GF-D8 (cell line): ENCODE results near the gene TTC32.
"Not testable (repeated sequence)": the region's sequence is repeated elsewhere in the genome, so short reads cannot be mapped to it uniquely, and the experiment has no call there.

Source experiments
- DNase-seq: peaks from one replicate; lab custom pipeline; 2025; lab: John Stamatoyannopoulos, UW

TTC32 gene

GRCh38 chr2:19899985-19900930 is 1.5 kb downstream of the TTC32 start:
- no peak for DNase-seq

GRCh38 chr2:19898592-19899329 is 3.0 kb downstream of the TTC32 start:
- peak; percentile 31 for DNase-seq

GRCh38 chr2:19897623-19898245 is 4.0 kb downstream of the TTC32 start:
- no peak for DNase-seq

GRCh38 chr2:19895535-19895934 is 6.2 kb downstream of the TTC32 start:
- no peak for DNase-seq

GRCh38 chr2:19894134-19894792 is 7.5 kb downstream of the TTC32 start:
- no peak for DNase-seq

GRCh38 chr2:19893520-19894133 is 8.2 kb downstream of the TTC32 start:
- DNase-seq: no peak

GRCh38 chr2:19891971-19892370 is 9.8 kb downstream of the TTC32 start:
- DNase-seq: peak; percentile 96

- no peak for DNase-seq
These were observed 11.7 kb downstream of the TTC32 start for GRCh38 chr2:19890104-19890503.

GRCh38 chr2:19888831-19889230 is 13.0 kb downstream of the TTC32 start:
- no peak for DNase-seq

- DNase-seq: no peak
These were observed 14.3 kb downstream of the TTC32 start for GRCh38 chr2:19887510-19887909.

- no peak for DNase-seq
These were observed 15.5 kb downstream of the TTC32 start for GRCh38 chr2:19886261-19886660.

- DNase-seq: no peak
These were observed 16.0 kb downstream of the TTC32 start for GRCh38 chr2:19885791-19886190.

- DNase-seq: no peak
These were observed 17.6 kb downstream of the TTC32 start for GRCh38 chr2:19883971-19884720.

- no peak for DNase-seq
These were observed 18.3 kb downstream of the TTC32 start for GRCh38 chr2:19883486-19883885.

- DNase-seq: no peak
These were observed 19.5 kb downstream of the TTC32 start for GRCh38 chr2:19882286-19882685.

GRCh38 chr2:19881908-19882265 is 19.9 kb downstream of the TTC32 start:
- no peak for DNase-seq

GRCh38 chr2:19881221-19881907 is 20.4 kb downstream of the TTC32 start:
- DNase-seq: no peak

- not testable (repeated sequence) for DNase-seq
These were observed 21.6 kb downstream of the TTC32 start for GRCh38 chr2:19880191-19880590.

- no peak for DNase-seq
These were observed 22.7 kb downstream of the TTC32 start for GRCh38 chr2:19879120-19879519.

- no peak for DNase-seq
These were observed 23.3 kb downstream of the TTC32 start for GRCh38 chr2:19878268-19879046.
